Caco-2 (cell line): ENCODE measurements around the gene GABRA4. TPM values are rescaled to one million over a fixed set of nuclear protein-coding genes. Genes with fewer than 3 reads are reported as not detected.

Experiments
- BruUV-seq: library from RNA; stranded (reverse); fragments of 400-500 nt; replicated peaks from 2 replicates; lab custom pipeline; 2021; lab: Mats Ljungman, UMichigan
- CTCF ChIA-PET: fragments of 300-600 bp; sonication (Branson Sonifier 250); formaldehyde crosslinking; loops from one replicate; lab custom pipeline; 2022; ENCODE audit warnings: antibody characterized with exemption; lab: Charles Lee
- POLR2A ChIA-PET: fragments of 300-600 bp; sonication (Branson Sonifier 250); formaldehyde crosslinking; loops from one replicate; lab custom pipeline; 2022; ENCODE audit warnings: antibody characterized with exemption; lab: Charles Lee
- DNase-seq, 2 experiments: peaks; one replicate each; pipeline versions ENCODE4 v3.0.0 to v3.0.0-alpha.2; 2020 to 2022
- H3K27me3 ChIP-seq: replicated peaks from 2 replicates; pipeline ENCODE4 v1.6.0; 2011; ENCODE audit warnings: low read length; ENCODE audit not compliant: control insufficient read depth, insufficient read depth
- H3K36me3 ChIP-seq: 2 replicates; pipeline ENCODE4 v1.5.1; 2011; ENCODE audit warnings: low read length; ENCODE audit not compliant: control insufficient read depth, insufficient read depth
- H3K4me1 ChIP-seq: fragments of 250-450 bp; sonication (Bioruptor Pico); 2 replicates; pipeline ENCODE4 v1.5.1; 2020; ENCODE audit warnings: mild to moderate bottlenecking
- H3K4me3 ChIP-seq: 2 replicates; pipeline ENCODE4 v1.5.1; 2011; ENCODE audit warnings: low read depth, mild to moderate bottlenecking, control low read depth, low read length
- H3K9me3 ChIP-seq: fragments of 250-450 bp; sonication (Bioruptor Pico); 2 replicates; pipeline ENCODE4 v1.5.1; 2020; ENCODE audit warnings: mild to moderate bottlenecking, moderate library complexity
- H3K27ac Mint-ChIP-seq: one replicate; pipeline ENCODE4 v1.8.0; 2022; ENCODE audit warnings: mixed read lengths; ENCODE audit not compliant: unreplicated experiment
- H3K27me3 Mint-ChIP-seq: one replicate; pipeline ENCODE4 v1.8.0; 2022; ENCODE audit warnings: mixed read lengths; ENCODE audit not compliant: insufficient read depth, unreplicated experiment
- H3K36me3 Mint-ChIP-seq: one replicate; pipeline ENCODE4 v1.8.0; 2022; ENCODE audit warnings: mild to moderate bottlenecking, mixed read lengths; ENCODE audit not compliant: insufficient read depth, unreplicated experiment
- H3K4me1 Mint-ChIP-seq: one replicate; pipeline ENCODE4 v1.8.0; 2022; ENCODE audit warnings: low read depth, mixed read lengths; ENCODE audit not compliant: unreplicated experiment
- H3K4me3 Mint-ChIP-seq: one replicate; pipeline ENCODE4 v1.8.0; 2022; ENCODE audit warnings: mild to moderate bottlenecking, moderate library complexity, mixed read lengths; ENCODE audit not compliant: unreplicated experiment
- H3K9me3 Mint-ChIP-seq: one replicate; pipeline ENCODE4 v1.8.0; 2022; ENCODE audit warnings: mixed read lengths; ENCODE audit not compliant: unreplicated experiment
- intact Hi-C: fragments of 100-400 bp; cut with micrococcal nuclease; formaldehyde crosslinking; loops from one replicate; pipeline ENCODE4 v1.10.0; 2022; ENCODE audit not compliant: unreplicated experiment
- total RNA-seq: library from RNA; stranded (reverse); gene quantifications from 2 replicates; pipeline ENCODE4 v1.2.3, GENCODE V29; 2022
- TF ChIP-seq, protein P1 (sequence below), 2 experiments: fragments of 200-600 bp in 1 of 2; IDR thresholded peaks; 1 replicate in 1 of 2; 2 replicates in 1 of 2; pipeline versions ENCODE4 v1.5.1 to v1.8.0; 2011 to 2022; ENCODE audit warnings: antibody characterized with exemption in 1 of 2, control low read depth in 1 of 2, inconsistent platforms in 1 of 2, low read depth in 1 of 2, low read length in 1 of 2, mild to moderate bottlenecking in 1 of 2, moderate library complexity in 1 of 2; ENCODE audit not compliant: insufficient read depth in 1 of 2, severe bottlenecking in 1 of 2, unreplicated experiment in 1 of 2

Gene GABRA4
- total RNA-seq, 1 experiment from 2014 or later = 8.1 TPM

DNA sequence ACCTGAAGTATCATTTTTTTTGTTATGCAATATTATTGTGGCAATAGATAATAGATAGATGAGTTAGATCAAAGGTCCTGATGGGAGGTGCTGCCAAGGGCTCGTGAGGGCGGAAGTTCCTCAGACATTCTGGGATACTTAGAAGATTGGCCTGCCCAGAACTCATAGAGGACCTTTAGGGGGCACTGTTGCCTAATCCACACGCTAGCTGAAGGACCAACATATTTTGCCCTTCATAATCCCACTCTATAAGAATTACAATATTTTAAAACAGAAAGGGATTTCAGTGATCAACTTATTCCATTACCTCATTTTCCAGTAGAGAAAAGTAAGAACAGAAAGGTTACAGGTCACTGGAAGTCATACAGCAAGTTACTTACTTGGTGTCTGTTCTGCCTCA is 61.4 kb downstream of the GABRA4 start:
- H3K4me3 Mint-ChIP-seq = no peak overlapping the region
- H3K27me3 ChIP-seq = no peaks in the 10 kb centered on the region
- peaks cover 6% of the 10 kb centered on the region for H3K36me3 Mint-ChIP-seq
- no peaks in the 10 kb centered on the region for H3K9me3 Mint-ChIP-seq
- TF ChIP-seq, protein P1, sequence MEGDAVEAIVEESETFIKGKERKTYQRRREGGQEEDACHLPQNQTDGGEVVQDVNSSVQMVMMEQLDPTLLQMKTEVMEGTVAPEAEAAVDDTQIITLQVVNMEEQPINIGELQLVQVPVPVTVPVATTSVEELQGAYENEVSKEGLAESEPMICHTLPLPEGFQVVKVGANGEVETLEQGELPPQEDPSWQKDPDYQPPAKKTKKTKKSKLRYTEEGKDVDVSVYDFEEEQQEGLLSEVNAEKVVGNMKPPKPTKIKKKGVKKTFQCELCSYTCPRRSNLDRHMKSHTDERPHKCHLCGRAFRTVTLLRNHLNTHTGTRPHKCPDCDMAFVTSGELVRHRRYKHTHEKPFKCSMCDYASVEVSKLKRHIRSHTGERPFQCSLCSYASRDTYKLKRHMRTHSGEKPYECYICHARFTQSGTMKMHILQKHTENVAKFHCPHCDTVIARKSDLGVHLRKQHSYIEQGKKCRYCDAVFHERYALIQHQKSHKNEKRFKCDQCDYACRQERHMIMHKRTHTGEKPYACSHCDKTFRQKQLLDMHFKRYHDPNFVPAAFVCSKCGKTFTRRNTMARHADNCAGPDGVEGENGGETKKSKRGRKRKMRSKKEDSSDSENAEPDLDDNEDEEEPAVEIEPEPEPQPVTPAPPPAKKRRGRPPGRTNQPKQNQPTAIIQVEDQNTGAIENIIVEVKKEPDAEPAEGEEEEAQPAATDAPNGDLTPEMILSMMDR (IDR thresholded peaks at IDR 0.05; ENCODE audit: insufficient read depth in 1 of 2, low read depth in 1 of 2, low read length in 1 of 2, severe bottlenecking in 1 of 2, unreplicated experiment in 1 of 2) = peak; percentile 13 to 35
- H3K36me3 ChIP-seq = no peaks in the 10 kb centered on the region
- peaks cover 41% of the 10 kb centered on the region for H3K4me1 ChIP-seq
- BruUV-seq = no TSS peak
- POLR2A ChIA-PET = no interaction called here
- DNase-seq = peak in 1 of 2 experiments; percentile 30
- H3K4me1 Mint-ChIP-seq = peaks cover 15% of the 10 kb centered on the region
- H3K4me3 ChIP-seq = no peak overlapping the region
- no peak overlapping the region for H3K27ac Mint-ChIP-seq
- no peaks in the 10 kb centered on the region for H3K27me3 Mint-ChIP-seq
- intact Hi-C loops = loop anchor here (1.0 to 5.0 kb wide), 8 partner anchors 43 to 460 kb away; no protein-coding TSS in a partner anchor
- CTCF ChIA-PET = interaction anchor here (1.3 kb wide), 1 partner anchor 191 kb away, joined by 3 read pairs; no protein-coding TSS in a partner anchor
- no peaks in the 10 kb centered on the region for H3K9me3 ChIP-seq

- intact Hi-C loops = loop anchor here (1.0 to 5.0 kb wide), 7 partner anchors 42 to 461 kb away; no protein-coding TSS in a partner anchor
- DNase-seq = peak in 1 of 2 experiments; percentile 49
- no peaks in the 10 kb centered on the region for H3K9me3 ChIP-seq
- Mint-ChIP-seq H3K4me3 (peak overlapping the region; percentile 71), H3K27ac (peak overlapping the region; percentile 80), H3K9me3 (no peaks in the 10 kb centered on the region), H3K4me1 (peaks cover 20% of the 10 kb centered on the region), H3K27me3 (no peaks in the 10 kb centered on the region), H3K36me3 (peaks cover 6% of the 10 kb centered on the region)
- H3K4me1 ChIP-seq = peaks cover 52% of the 10 kb centered on the region
- POLR2A ChIA-PET = no interaction called here
- H3K27me3 ChIP-seq = no peaks in the 10 kb centered on the region
- TF ChIP-seq, protein P1 (IDR thresholded peaks at IDR 0.05; ENCODE audit: insufficient read depth in 1 of 2, low read depth in 1 of 2, low read length in 1 of 2, severe bottlenecking in 1 of 2, unreplicated experiment in 1 of 2) = no peak
- no TSS peak for BruUV-seq
- peak overlapping the region; percentile 23; the same call in 1 of the 2 replicates for H3K4me3 ChIP-seq
- CTCF ChIA-PET = interaction anchor here (1.3 kb wide), 1 partner anchor 192 kb away, joined by 3 read pairs; no protein-coding TSS in a partner anchor
- H3K36me3 ChIP-seq = no peaks in the 10 kb centered on the region
These were observed 62.5 kb downstream of the GABRA4 start for GRCh38 chr4:46930891-46931290.

- Mint-ChIP-seq H3K27me3 (no peaks in the 10 kb centered on the region), H3K9me3 (no peaks in the 10 kb centered on the region), H3K4me3 (peak overlapping the region; percentile 34), H3K27ac (peak overlapping the region; percentile 1), H3K4me1 (peaks cover 27% of the 10 kb centered on the region), H3K36me3 (peaks cover 6% of the 10 kb centered on the region)
- ChIA-PET CTCF (no interaction called here), POLR2A (no interaction called here)
- no TSS peak for BruUV-seq
- intact Hi-C loops = loop anchor here (1.0 kb wide), 2 partner anchors 38 to 134 kb away; no protein-coding TSS in a partner anchor
- Histone ChIP-seq H3K9me3 (no peaks in the 10 kb centered on the region), H3K4me1 (peaks cover 58% of the 10 kb centered on the region), H3K36me3 (no peaks in the 10 kb centered on the region), H3K4me3 (no peak overlapping the region), H3K27me3 (no peaks in the 10 kb centered on the region)
- DNase-seq = peak in 1 of 2 experiments; percentile 7
- TF ChIP-seq, protein P1 (IDR thresholded peaks at IDR 0.05; ENCODE audit: insufficient read depth in 1 of 2, low read depth in 1 of 2, low read length in 1 of 2, severe bottlenecking in 1 of 2, unreplicated experiment in 1 of 2) = no peak
These were observed 66.2 kb downstream of the GABRA4 start for GRCh38 chr4:46927201-46927600.
